Body of pancreas (tissue), 4 donors: ENCODE data around the gene RNLS. TPM values are rescaled to one million over a fixed set of nuclear protein-coding genes. Genes with fewer than 3 reads are reported as not detected.

Experiments used
- ATAC-seq: fragments of 150-250 bp; one replicate; pipeline ENCODE4 v1.9.1; 2016
- DNase-seq, 4 donors: peaks; one replicate each; pipeline ENCODE4 v3.0.0-alpha.2; 2019
- H3K27ac ChIP-seq, 4 donors: fragments of 200-600 bp; sonication (generic); 1 replicate in 3 of 4; 2 replicates in 1 of 4; pipeline versions ENCODE4 v1.5.1 to v1.6.1; 2016 to 2019; ENCODE audit warnings: mild to moderate bottlenecking in 1 of 4, mixed read lengths in 1 of 4, moderate library complexity in 1 of 4
- H3K27me3 ChIP-seq, 2 donors: fragments of 200-600 bp; sonication (generic); one replicate each; pipeline ENCODE4 v1.6.0; 2016; ENCODE audit warnings: mild to moderate bottlenecking in 1 of 2
- H3K36me3 ChIP-seq, 2 donors: fragments of 200-600 bp; sonication (generic); replicated peaks in 1 of 2; 2 replicates each; pipeline ENCODE4 v1.5.1; 2016; ENCODE audit warnings: low read depth in 2 of 2; ENCODE audit not compliant: insufficient read depth in 1 of 2
- H3K4me1 ChIP-seq: fragments of 200-600 bp; sonication (generic); one replicate; pipeline ENCODE4 v1.6.0; 2016
- H3K4me3 ChIP-seq, 2 donors: fragments of 200-600 bp; sonication (generic); 1 replicate in 1 of 2; 2 replicates in 1 of 2; pipeline ENCODE4 v1.5.1; 2016 to 2019
- H3K9me3 ChIP-seq, 3 donors: fragments of 200-600 bp; sonication (generic); 1 replicate in 2 of 3; 2 replicates in 1 of 3; pipeline ENCODE4 v1.5.1; 2016
- CTCF ChIP-seq, 7 experiments: fragments of 450-650 bp in 4 of 7; fragments of 200-600 bp in 3 of 7; sonication (generic) in 3 of 7; IDR thresholded peaks; one replicate each; pipeline ENCODE4 v1.5.1; 2016 to 2019; ENCODE audit warnings: antibody characterized with exemption in 7 of 7
- POLR2A ChIP-seq, 3 donors: fragments of 450-650 bp; IDR thresholded peaks; one replicate each; pipeline ENCODE4 v1.6.1; 2016; ENCODE audit warnings: antibody characterized with exemption in 3 of 3, mild to moderate bottlenecking in 2 of 3
- whole genome bisulfite sequencing, 2 donors: methylation state at CpG; one replicate each; pipeline ENCODE4 v1.1.5; 2017; 5-methylcytosine and 5-hydroxymethylcytosine counted together
- intact Hi-C: fragments of 100-400 bp; cut with DNase I; formaldehyde crosslinking; loops from one replicate; pipeline ENCODE4 v1.15.1; 2023
- total RNA-seq, 2 donors: library from RNA; depleted of rRNA; stranded (reverse); fragments of >200 nt; gene quantifications; one replicate each; pipeline ENCODE4 v1.1.0, GENCODE V29; 2016

The RNLS gene
- total RNA-seq, 2 donors from 2014 or later, result 7.9 to 26.5 TPM

- Histone ChIP-seq H3K27ac (no peak within 1 kb of the TSS), H3K4me3 (no peak within 1 kb of the TSS), H3K36me3 (no peaks in the 10 kb centered on the region), H3K27me3 (no peaks in the 10 kb centered on the region), H3K4me1 (peaks cover 11% of the 10 kb centered on the region), H3K9me3 (no peaks in the 10 kb centered on the region)
- DNase-seq (no peak), ATAC-seq (no peak)
- WGBS, 2 donors, result 87 to 93% methylated on average over 2 of the region's 2 CpGs
- intact Hi-C loops, result no loop called here
- TF ChIP-seq CTCF (IDR thresholded peaks at IDR 0.05) (no peak), POLR2A (IDR thresholded peaks at IDR 0.05) (no peak)
Observed at GRCh38 chr10:88586462-88586861, 3.3 kb upstream of the RNLS start, which contains the start of gene LIPJ. TSS of gene LIPJ (plus strand) at chr10:88586762. CDS start at chr10:88590688, 3,926 bp downstream.

- no peak for ATAC-seq
- Histone ChIP-seq H3K27ac (peak overlapping the region; percentile 79 to 97 (median 94)), H3K27me3 (no peaks in the 10 kb centered on the region), H3K4me3 (peak overlapping the region; percentile 26 to 39), H3K9me3 (no peaks in the 10 kb centered on the region), H3K4me1 (peaks cover 11% of the 10 kb centered on the region), H3K36me3 (no peaks in the 10 kb centered on the region)
- intact Hi-C loops, result no loop called here
- TF ChIP-seq CTCF (IDR thresholded peaks at IDR 0.05), result no peak
- TF ChIP-seq POLR2A (IDR thresholded peaks at IDR 0.05), result no peak
- no peak for DNase-seq
- WGBS, 2 donors, result 54 to 55% methylated on average over 7 of the region's 7 CpGs
Observed at GRCh38 chr10:88583584-88583957, 453 bp upstream of the RNLS start.

GRCh38 chr10:88582411-88582805 lies 710 bp downstream of the RNLS start:
- Histone ChIP-seq H3K27me3 (no peaks in the 10 kb centered on the region), H3K27ac (peak overlapping the region; percentile 79 to 97 (median 94)), H3K4me3 (peak overlapping the region; percentile 26 to 39), H3K9me3 (no peaks in the 10 kb centered on the region), H3K4me1 (peaks cover 11% of the 10 kb centered on the region), H3K36me3 (no peaks in the 10 kb centered on the region)
- WGBS, 2 donors, result 4 to 14% methylated on average over 4 of the region's 4 CpGs
- ATAC-seq, result no peak
- intact Hi-C loops, result no loop called here
- TF ChIP-seq CTCF (IDR thresholded peaks at IDR 0.05), result no peak
- TF ChIP-seq POLR2A (IDR thresholded peaks at IDR 0.05), result no peak
- no peak for DNase-seq

- 0% methylated on average over 1 of the region's 1 CpG for WGBS, 2 donors
- TF ChIP-seq POLR2A (IDR thresholded peaks at IDR 0.05) (no peak), CTCF (IDR thresholded peaks at IDR 0.05) (peak in 6 of 7 experiments; percentile 9 to 44 (median 38))
Observed at GRCh38 chr10:88565072-88565471, 18.0 kb downstream of the RNLS start.

GRCh38 chr10:88562152-88562551 lies 21.0 kb downstream of the RNLS start:
- no peak for DNase-seq
- intact Hi-C loops, result no loop called here
- Histone ChIP-seq H3K27ac (no peak overlapping the region), H3K27me3 (no peaks in the 10 kb centered on the region), H3K4me3 (no peak overlapping the region), H3K9me3 (no peaks in the 10 kb centered on the region), H3K4me1 (peaks cover 9% of the 10 kb centered on the region), H3K36me3 (no peaks in the 10 kb centered on the region)
- no peak for ATAC-seq
- TF ChIP-seq POLR2A (IDR thresholded peaks at IDR 0.05), result no peak
- TF ChIP-seq CTCF (IDR thresholded peaks at IDR 0.05), result no peak
- 90 to 96% methylated on average over 1 of the region's 1 CpG for WGBS, 2 donors

More at GRCh38 chr10:88565072-88565471, 18.0 kb downstream of the RNLS start:
- Histone ChIP-seq H3K4me3 (no peak overlapping the region), H3K36me3 (no peaks in the 10 kb centered on the region), H3K27me3 (no peaks in the 10 kb centered on the region), H3K9me3 (no peaks in the 10 kb centered on the region), H3K27ac (no peak overlapping the region), H3K4me1 (peaks cover 9% of the 10 kb centered on the region)
- DNase-seq, result no peak
- no peak for ATAC-seq
- intact Hi-C loops, result no loop called here
